NOMO-1 treated with dmso at 0.1 percent for 144 hours (cell line): ENCODE data around the gene FAM131A.
"Not testable (repeated sequence)": the region's sequence is repeated elsewhere in the genome, so short reads cannot be mapped to it uniquely, and the experiment has no call there.

Experiments
- DNase-seq: peaks from one replicate; lab custom pipeline; 2025; ENCODE audit not compliant: unreplicated experiment; lab: John Stamatoyannopoulos, UW

The FAM131A gene

DNA sequence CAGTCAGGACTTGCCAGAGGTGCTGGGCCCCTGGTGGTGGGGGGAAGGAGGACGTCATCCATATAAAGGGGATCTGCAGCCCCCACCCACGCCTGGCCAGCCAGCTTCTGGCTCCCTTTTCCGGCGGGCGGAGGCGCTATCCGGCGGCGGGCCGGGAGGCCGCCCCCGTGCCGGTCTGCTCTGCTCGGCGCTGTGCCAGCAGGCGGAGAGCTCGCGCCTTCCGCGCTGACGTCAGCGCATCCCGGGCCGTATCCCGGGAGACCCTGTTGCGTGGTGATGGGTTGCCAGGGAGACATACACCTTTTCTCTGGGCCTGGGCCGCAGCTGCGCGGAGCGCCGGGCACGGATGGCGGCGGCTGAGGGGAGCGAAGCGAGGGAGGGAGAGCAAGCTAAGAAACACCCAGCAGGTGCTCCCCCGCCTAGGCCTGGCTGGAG, 1.1 kb downstream of the FAM131A start:
- DNase-seq = no peak

DNA sequence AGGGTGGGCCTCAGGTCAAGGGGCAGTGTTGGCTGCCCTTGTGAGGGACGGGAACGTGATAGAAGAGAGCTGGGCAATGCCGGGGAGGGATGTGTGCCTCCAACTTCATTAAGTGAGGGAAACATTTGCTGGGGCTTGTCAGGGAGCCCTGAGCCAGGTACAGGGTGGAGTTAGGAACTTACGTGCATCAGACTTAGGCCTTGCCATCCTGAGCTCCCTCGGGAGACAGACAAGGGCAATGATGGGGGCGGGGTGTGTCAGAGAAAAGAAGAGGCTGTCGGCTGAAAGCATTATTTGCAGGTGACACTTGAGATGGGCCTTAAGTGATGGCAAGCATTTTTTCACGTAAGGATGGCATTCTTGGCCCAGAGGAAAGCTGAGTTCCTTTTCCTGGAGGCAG, 1.6 kb downstream of the FAM131A start:
- no peak for DNase-seq

DNA sequence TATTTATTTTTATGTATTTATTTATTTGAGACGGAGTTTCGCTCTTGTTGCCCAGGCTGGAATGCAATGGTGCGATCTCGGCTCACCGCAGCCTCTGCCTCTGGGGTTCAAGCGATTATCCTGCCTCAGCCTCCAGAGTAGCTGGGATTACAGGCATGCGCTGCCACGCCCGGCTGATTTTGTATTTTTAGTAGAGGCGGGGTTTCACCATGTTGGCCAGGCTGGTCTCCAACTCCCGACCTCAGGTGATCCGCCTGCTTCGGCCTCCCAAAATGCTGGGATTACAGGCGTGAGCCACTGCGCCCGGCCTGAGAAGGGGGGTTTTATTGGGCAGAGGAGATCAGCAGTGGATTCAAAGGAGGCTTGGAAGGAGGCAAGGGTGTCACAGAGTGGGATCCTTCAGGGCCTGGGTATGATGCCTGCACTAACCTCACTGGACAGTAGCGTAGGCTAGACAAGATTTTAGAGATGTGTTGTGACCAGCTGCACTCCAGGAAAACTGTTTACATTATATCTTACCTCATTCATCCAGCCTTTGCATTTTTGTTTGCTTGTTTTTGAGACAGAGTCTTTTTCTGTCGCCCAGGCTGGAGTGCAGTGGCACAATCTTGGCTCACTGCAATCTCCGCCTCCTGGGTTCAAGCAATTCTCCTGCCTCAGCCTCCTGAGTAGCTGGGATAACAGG, 2.2 kb downstream of the FAM131A start:
- DNase-seq = not testable (repeated sequence)

DNA sequence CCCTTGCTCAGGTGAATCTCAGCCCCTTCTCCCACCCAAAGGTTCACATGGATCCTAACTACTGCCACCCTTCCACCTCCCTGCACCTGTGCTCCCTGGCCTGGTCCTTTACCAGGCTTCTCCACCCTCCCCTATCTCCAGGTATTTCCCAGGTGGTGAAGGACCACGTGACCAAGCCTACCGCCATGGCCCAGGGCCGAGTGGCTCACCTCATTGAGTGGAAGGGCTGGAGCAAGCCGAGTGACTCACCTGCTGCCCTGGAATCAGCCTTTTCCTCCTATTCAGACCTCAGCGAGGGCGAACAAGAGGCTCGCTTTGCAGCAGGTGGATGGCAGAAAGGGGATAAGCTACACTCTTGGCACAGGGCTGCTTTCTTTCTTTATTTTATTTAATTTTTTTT, 4.5 kb downstream of the FAM131A start:
- DNase-seq = no peak

DNA sequence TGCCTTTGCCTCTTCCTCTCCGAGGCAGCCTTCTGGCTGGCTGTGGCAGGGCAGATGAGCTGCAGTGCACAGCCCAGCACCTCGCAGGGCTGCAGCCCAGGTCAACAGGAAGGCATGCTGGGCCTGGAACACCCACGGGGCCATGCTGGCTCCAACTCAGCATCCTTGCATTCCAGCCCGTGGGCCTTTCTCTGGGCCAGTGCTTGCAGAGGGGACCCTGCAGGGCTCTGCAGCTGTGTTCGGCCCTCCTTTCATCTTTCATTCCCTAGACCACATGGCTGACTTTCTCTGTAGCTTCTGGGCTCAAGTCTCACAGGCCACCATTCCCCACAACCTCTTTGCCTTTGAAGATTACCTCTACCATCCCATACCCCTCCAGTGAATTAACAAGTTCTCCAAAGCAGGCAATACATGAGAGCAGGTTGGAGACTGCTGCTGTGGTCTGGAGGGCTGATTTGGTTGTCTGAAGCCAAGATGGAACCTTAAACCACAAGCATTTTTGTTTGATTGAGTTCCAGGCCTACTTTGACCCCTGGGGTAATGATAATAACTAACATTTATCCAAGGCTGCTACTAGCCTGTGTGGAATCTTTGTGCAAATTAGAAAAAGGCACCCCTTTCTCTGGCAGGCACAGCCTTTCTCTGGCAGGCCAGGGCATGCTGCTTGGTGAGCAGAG, 5.9 kb downstream of the FAM131A start:
- no peak for DNase-seq

DNA sequence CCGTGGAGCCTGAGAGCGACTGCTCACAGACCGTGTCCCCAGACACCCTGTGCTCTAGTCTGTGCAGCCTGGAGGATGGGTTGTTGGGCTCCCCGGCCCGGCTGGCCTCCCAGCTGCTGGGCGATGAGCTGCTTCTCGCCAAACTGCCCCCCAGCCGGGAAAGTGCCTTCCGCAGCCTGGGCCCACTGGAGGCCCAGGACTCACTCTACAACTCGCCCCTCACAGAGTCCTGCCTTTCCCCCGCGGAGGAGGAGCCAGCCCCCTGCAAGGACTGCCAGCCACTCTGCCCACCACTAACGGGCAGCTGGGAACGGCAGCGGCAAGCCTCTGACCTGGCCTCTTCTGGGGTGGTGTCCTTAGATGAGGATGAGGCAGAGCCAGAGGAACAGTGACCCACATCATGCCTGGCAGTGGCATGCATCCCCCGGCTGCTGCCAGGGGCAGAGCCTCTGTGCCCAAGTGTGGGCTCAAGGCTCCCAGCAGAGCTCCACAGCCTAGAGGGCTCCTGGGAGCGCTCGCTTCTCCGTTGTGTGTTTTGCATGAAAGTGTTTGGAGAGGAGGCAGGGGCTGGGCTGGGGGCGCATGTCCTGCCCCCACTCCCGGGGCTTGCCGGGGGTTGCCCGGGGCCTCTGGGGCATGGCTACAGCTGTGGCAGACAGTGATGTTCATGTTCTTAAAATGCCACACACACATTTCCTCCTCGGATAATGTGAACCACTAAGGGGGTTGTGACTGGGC, 7.3 kb downstream of the FAM131A start:
- DNase-seq = no peak

DNA sequence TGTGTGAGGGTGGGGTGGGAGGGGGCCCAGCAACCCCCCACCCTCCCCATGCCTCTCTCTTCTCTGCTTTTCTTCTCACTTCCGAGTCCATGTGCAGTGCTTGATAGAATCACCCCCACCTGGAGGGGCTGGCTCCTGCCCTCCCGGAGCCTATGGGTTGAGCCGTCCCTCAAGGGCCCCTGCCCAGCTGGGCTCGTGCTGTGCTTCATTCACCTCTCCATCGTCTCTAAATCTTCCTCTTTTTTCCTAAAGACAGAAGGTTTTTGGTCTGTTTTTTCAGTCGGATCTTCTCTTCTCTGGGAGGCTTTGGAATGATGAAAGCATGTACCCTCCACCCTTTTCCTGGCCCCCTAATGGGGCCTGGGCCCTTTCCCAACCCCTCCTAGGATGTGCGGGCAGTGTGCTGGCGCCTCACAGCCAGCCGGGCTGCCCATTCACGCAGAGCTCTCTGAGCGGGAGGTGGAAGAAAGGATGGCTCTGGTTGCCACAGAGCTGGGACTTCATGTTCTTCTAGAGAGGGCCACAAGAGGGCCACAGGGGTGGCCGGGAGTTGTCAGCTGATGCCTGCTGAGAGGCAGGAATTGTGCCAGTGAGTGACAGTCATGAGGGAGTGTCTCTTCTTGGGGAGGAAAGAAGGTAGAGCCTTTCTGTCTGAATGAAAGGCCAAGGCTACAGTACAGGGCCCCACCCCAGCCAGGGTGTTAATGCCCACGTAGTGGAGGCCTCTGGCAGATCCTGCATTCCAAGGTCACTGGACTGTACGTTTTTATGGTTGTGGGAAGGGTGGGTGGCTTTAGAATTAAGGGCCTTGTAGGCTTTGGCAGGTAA, 8.1 kb downstream of the FAM131A start:
- DNase-seq = peak; percentile 24

DNA sequence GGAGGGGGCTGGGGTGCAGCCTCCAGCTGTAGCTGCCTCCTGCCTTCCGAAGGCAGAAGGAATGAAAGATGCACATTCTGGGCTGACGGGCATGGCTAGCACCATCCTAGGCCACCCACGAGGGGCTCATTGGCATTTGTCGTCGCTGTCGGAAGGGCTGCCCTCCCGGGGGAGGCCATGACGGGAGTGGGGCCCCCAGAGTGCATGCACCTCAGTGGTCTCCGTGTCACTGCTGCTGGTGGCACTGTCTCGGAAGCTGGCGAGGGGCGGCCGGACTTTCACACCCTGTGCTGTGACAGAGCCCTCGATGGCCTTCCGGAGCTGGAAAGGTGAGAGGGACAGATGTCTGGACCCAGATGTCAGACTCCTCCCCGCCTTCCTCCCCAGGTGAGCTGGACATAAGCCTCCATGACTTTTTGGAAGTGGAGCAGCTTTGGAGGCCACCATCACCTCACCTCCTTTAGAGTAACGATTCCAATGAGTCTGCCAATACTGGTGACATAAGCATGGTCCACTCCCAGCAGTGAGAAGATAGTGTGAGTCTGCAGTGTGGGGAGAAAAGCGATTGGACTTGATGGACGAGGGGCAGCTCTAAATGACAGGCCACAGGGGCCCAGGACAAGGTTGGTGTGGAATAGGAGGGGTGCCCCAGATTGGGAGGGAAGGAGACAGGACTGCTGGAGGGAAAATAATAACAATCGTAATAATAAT, 9.2 kb downstream of the FAM131A start:
- no peak for DNase-seq

DNA sequence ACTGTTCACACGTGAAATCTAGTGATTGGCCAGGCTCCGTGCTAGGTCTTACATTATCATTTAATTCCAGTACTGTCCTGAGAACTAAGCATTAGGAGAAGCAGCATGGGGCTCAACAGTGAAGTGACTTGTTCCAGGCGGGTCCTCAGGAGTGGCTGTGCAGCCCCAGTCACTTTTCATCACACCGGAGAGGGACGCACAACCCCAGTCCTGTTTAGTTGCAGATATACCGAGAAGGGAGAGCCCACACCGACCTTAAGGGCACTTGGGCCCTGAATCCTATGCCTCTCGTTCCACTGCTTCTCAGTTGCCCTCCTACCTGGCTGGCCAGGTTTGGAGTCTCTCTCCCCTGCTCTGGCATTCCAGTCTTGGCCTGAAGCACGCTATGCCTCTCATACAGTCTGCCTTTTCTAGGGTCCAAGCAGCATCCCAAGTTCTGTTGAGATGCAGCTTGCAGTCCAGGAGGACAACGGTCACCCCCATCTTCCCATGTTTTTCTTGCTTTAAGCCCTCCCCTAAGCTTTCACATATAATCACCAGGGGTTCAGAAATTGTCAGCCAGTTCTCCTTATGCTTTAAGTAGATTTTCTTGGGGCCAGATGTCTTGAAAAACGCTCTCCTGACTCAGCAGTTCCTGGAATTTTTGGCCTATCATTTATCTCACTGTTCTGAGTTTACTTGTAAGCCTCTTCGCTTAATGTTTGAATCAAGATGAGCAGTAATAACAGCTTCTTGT, 10.1 kb downstream of the FAM131A start:
- DNase-seq = no peak

DNA sequence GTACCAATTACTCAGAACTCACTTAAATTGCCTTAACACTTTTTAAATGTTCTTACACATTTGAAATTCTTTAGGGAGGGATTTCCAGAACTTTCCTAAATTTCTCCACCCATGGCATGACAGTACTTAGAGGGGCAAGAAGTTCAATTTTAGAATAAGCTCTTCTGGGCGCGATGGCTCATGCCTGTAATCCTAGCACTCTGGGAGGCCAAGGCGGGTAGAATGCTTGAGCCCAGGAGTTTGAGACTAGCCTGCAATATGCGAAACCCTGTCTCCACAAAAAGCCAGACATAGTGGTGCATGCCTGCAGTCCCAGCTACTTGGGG, 10.6 kb downstream of the FAM131A start:
- no peak for DNase-seq

DNA sequence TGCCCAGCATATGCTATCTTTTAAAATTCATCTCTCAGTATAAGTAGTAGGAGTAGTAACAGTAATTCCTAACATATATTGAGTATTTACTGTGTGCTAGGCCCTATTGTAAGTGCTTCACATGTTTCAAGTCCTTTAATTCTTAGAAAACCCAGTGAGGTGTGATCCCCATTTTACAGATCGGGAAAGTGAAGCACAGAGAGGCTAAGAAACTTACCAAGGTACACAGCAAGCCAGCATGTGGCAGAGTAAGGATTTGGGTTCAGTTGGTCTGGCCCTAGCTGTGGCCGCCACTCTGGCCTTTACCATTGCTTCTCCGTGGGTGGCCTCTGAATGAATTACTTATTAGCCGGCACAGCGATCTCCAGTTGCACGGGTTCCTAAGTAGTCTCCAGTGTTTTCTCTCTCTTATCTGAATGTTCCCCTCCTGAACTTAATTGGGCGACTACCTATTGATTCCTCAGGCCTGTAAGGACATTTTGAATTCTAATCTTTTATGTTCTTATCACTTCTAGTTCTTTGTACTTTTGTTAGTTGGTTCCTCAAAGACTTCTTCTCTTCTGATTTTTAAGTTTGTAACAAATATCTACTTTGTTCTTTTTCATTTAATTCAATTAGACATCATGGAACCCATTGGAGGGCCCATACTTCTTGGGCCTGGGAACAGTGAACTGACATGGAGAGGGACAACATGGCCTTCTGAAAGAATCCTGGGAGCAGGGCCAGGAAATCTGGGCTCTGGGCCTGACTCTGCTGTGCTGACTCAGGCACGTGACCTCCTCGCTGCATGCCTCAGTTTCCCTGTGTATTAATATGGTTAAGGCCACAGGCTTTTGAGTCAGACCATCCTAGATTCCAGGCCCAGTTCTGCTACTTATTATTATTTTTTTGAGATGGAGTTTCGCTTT, 12.4 kb downstream of the FAM131A start:
- no peak for DNase-seq

DNA sequence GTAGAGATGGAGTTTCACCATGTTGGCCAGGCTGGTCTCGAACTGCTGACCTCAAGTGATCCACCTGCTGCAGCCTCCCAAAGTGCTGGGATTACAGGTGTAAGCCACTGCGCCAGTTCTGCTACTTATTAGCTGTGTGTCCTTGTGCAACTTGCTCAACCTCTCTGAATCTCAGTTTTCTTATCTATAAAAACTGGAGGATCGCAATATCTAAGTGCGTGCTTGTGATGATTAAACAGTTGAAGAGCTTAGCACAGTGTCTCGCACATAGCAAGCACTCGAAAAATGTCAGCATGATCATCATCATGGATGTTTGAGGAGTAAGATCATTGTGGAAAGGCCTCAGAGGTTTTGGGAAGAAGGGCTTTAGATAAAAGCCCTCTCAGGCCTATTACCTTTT, 13.2 kb downstream of the FAM131A start:
- no peak for DNase-seq

DNA sequence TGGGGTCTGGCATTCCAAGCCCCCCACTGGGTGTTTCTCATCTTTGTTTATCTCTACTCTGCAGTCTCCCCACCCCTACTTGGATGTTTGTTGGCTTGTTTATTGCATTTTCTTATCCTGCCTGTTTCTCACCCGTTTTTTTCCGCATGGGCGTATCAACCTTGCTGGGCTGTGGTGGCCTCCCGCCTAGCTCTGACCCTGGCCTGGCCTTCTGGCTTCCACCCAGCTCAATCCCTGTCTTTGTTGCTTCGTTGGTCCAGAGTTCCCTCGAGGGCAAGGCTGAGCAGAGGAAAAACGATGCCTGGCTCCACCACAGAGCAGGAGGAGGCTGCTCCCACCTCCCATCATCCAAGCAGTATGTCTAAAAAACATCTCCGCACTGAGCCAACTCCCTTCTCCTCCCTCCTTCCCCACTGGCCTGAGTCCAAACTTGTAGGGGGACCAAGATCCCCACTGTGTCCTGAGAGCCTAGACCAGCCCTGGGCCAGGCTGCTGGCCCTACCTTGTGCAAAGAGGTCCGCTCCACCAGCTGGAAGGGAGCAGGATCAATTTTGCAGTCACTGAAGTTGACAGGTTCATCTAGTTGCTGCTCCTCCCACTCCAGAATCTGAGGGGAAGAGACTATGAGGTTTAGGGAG, 14.2 kb downstream of the FAM131A start:
- no peak for DNase-seq

DNA sequence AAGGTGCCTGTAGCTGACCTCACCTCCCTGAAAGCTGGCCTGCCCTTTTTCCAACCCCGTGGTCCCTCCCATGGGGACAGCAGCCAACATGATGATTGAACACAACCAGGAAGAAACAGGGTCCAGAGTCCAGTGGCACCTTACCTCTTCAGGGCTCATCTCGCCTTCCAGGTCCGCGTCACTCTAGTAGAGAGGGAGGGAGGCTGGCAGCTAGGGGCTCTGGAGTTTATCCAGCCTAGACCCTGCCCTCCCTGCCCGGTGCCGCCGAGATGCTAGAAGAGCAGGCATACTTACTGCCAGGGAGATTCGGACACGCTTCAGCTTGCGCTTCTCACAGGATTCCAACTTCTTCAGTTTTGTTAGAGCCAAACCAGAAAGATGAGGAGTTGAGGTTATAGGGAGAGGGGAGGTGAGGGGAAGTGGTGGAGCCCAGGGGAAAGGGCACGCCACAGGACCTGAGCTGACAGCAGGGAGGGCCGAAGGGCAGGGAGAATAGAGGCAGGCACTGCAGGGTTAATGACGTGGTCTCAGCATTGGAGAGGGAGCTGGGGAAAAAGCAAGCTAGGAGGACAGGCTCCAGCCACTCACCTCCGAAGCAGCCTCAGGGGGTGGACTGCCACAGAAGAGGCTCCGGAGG, 14.9 kb downstream of the FAM131A start:
- DNase-seq = no peak

DNA sequence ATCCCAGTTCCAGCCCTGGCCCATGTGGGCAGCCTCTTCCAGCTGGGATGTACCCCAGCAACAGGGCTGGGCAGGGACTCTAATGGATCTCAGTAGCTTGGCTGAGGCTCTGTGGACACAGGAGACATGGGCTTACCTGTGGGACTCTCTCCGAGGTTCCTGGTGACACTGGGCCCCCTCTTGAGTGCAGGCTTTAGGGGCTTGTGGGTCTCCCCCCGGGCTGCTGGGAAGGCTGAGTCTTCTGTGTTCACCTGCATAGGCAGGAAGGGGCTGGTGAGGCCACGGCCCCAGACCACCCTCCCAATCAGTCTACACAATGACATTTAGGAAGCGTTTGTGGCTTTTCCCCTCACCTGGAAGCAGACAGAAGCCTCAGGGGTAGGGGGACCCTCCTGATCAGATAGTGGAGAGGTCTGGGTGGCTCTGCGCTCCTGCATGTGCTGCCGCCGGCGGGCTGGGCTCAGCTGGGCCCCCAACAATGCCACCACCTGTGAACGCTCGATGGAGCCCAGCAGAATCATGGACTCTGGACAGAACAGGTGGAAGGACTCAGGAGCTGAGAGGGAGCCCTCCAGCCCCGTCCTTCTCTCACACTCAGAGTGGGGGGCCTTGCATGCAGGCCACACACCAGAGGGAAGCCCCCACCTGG, 15.6 kb downstream of the FAM131A start:
- no peak for DNase-seq

DNA sequence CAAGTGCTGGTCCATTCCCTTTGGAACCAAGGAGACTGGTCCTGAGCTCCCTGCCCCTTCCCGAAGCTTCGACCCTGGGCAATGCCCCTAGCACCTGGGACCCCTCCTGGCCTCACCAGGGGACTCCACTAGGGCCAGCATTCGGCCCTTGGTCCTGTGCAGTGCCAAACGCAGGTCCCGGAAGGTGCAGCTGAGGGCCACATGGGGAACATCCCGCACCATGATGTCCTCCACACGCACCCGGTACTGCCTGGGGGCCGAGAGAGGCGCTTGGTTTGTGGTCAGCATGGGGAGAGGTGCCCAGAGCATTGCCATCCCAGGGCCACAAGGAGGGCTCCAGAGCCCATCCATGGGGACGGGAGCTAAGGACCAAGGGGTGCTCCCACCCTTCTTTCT, 16.1 kb downstream of the FAM131A start:
- DNase-seq = no peak

DNA sequence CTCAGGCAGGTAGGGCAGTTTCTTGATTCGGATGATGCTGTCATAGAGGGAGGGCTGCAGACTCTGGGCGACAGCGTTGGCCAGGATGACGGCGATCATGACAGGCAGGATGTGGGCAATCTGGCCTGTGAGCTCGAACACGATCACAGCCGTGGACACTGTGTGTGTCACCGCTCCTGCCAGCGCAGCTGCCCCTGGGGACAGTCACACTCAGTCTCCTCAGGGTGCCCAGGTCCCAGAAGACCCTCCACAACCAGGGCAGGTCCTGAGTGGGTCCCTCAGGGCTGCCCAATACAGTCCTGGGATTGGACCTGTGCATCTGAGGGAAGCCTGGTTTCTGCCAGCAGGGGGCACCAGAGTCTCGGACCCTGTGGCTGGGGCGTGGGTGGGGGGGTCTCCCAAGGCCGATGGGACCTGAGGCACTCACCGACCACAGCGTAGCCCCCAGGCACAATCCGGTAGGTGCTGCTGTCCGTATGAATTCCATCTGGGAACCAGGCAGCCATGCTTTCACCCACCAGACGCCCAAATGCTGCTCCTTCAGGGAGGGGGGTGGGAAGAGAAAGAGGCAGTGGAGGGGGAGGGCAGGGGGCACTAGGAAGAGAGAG, 16.8 kb downstream of the FAM131A start:
- DNase-seq = no peak
